Measurements from ENCODE around the gene ZDHHC12.

- TF ChIP-seq EP300 (IDR thresholded peaks at IDR 0.05) (no peak), CTCF (IDR thresholded peaks at IDR 0.05) (no peak), POLR2AphosphoS5 (IDR thresholded peaks at IDR 0.05) (no peak)
Observed at GRCh38 chr9:128727640-128728248, 3.8 kb upstream of the ZDHHC12 start.
